Heart right ventricle (tissue), 16 donors: ENCODE results near the gene PPP1R14C. TPM values are rescaled to one million over a fixed set of nuclear protein-coding genes. Genes with fewer than 3 reads are reported as not detected.
"Not testable (repeated sequence)": the region's sequence is repeated elsewhere in the genome, so short reads cannot be mapped to it uniquely, and the experiment has no call there.

Experiments
- ATAC-seq, 8 donors: fragments of 200-7000 bp; cut with Tn5 transposase; one replicate each; pipeline ENCODE4 v1.9.1; 2020; ENCODE audit warnings: mild to moderate bottlenecking in 8 of 8, moderate library complexity in 8 of 8, moderate number of reproducible peaks in 1 of 8
- DNase-seq, 2 donors: peaks; one replicate each; pipeline ENCODE4 v3.0.0-alpha.2; 2020
- H3K27ac ChIP-seq, 10 donors: fragments of 200-600 bp; sonication (generic) in 2 of 10; one replicate each; pipeline versions ENCODE4 v1.5.0 to v1.8.0; 2020 to 2022; ENCODE audit warnings: mild to moderate bottlenecking in 3 of 10
- H3K27me3 ChIP-seq, 7 donors: fragments of 200-600 bp; one replicate each; pipeline ENCODE4 v1.8.0; 2021 to 2022; ENCODE audit warnings: mild to moderate bottlenecking in 2 of 7
- H3K36me3 ChIP-seq, 9 donors: fragments of 200-600 bp; sonication (generic) in 1 of 9; one replicate each; pipeline versions ENCODE4 v1.5.0 to v1.8.0; 2020 to 2022; ENCODE audit warnings: mild to moderate bottlenecking in 2 of 9
- H3K4me1 ChIP-seq, 9 donors: fragments of 200-600 bp; sonication (generic) in 1 of 9; one replicate each; pipeline versions ENCODE4 v1.5.0 to v1.8.0; 2020 to 2022; ENCODE audit warnings: mild to moderate bottlenecking in 4 of 9
- H3K4me3 ChIP-seq, 10 donors: fragments of 200-600 bp; sonication (generic) in 2 of 10; one replicate each; pipeline versions ENCODE4 v1.5.0 to v1.8.0; 2020 to 2022; ENCODE audit warnings: mild to moderate bottlenecking in 7 of 10, moderate library complexity in 2 of 10
- H3K9me3 ChIP-seq, 11 donors: fragments of 200-600 bp in 10 of 11; sonication (generic) in 2 of 11; one replicate each; pipeline versions ENCODE4 v1.5.0 to v1.8.0; 2013 to 2022; ENCODE audit warnings: mild to moderate bottlenecking in 2 of 11, control low read depth in 1 of 11, moderate library complexity in 1 of 11
- CTCF ChIP-seq, 9 donors: fragments of 200-600 bp; sonication (generic) in 2 of 9; IDR thresholded peaks; one replicate each; pipeline versions ENCODE4 v1.5.0 to v1.8.0; 2021 to 2022; ENCODE audit warnings: antibody characterized with exemption in 9 of 9, mild to moderate bottlenecking in 5 of 9, moderate library complexity in 1 of 9
- WGBS, 2 donors: extraction: QIAGEN DNeasy Blood & Tissue Kit; methylation state at CpG; one replicate each; pipeline ENCODE4 v1.1.7; 2013; ENCODE audit warnings: inconsistent platforms in 1 of 2; 5-methylcytosine and 5-hydroxymethylcytosine counted together
- intact Hi-C, 10 donors: fragments of 100-400 bp; cut with DNase I; formaldehyde crosslinking; loops; one replicate each; pipeline versions ENCODE4 v1.11.1 to v1.14.2; 2022
- polyA plus RNA-seq, 2 donors: library from polyadenylated mRNA; stranded (reverse); fragments of 200-250 nt; gene quantifications; one replicate each; pipeline ENCODE4 v1.2.3, GENCODE V29; 2013
- total RNA-seq, 10 donors: library from RNA; stranded (reverse); fragmentation: NEBNext Ultra II Directional in 3 of 10; extraction: Animal tissue kit (Norgen Biotek cat#: 25700) in 3 of 10; gene quantifications; one replicate each; pipeline versions ENCODE4 v1.2.1 to v1.2.4, GENCODE V29; 2021 to 2023
- donor health status: Arrhythmogenic right ventricular cardiomyopathy.
- donor health status: ischemic (EF 13 %, LVEDD 7.1; RV severe dilation, severe dysfunction).
- donor health status: healthy with polysubstance abuse.
- donor health status: DM: no; HTN: yes; CAD: no.
- donor health status: DM: no; HTN: no; CAD: no.
- donor health status: ischemic (EF 25% LVEDD 6.9; RV normal size, moderate dysfunction).
- donor health status: ischemic (EF 25% LVEDD 5.7; RV mildly dilated, moderate dysfunction).
- donor health status: healthy.
- donor health status: DM: yes; HTN: yes; CAD: no.
- donor health status: Ischemic cardiomyopathy.
- donor health status: ischemic (EF 35%, LVEDD 5.7; RV mildly dilated, moderate dysfunction).
- donor health status: nonischemic (EF 11% LVEDD 7.7; RV severe dilation, severe dysfunction).
- donor health status: DM: yes; HTN: yes; CAD: no.
- donor health status: PGD.
- donor health status: ischemic (EF 29% LVEDD 5.4; RV normal size, mild dysfunction).
- donor health status: nonischemic (EF 23%, LVEDD 6.1; RV moderate dilation, normal function).

The PPP1R14C gene
- total and polyA plus RNA-seq, 12 donors = 22.6 to 145 (median 92.1) TPM

GRCh38 chr6:150128425-150128824 is 14.4 kb upstream of the PPP1R14C start:
- no peaks in the 10 kb centered on the region for H3K4me1 ChIP-seq
- no peak for TF ChIP-seq CTCF (IDR thresholded peaks at IDR 0.05)
- intact Hi-C loops = no loop called here
- WGBS, 2 donors = 81 to 87% methylated on average over 8 of the region's 8 CpGs
- H3K27me3 ChIP-seq = peaks cover 0 to 4% (median 0%) of the 10 kb centered on the region in 7 donors
- ATAC-seq (no peak), DNase-seq (no peak)
- no peak overlapping the region for H3K27ac ChIP-seq
- H3K9me3 ChIP-seq = no peaks in the 10 kb centered on the region
- H3K4me3 ChIP-seq = no peak overlapping the region
- H3K36me3 ChIP-seq = no peaks in the 10 kb centered on the region

GRCh38 chr6:150129616-150130505 is 13.0 kb upstream of the PPP1R14C start:
- ATAC-seq (no peak), DNase-seq (no peak)
- H3K27ac ChIP-seq = no peak overlapping the region
- H3K4me3 ChIP-seq = no peak overlapping the region
- TF ChIP-seq CTCF (IDR thresholded peaks at IDR 0.05) = no peak
- H3K4me1 ChIP-seq = no peaks in the 10 kb centered on the region
- 68 to 73% methylated on average over 9 of the region's 9 CpGs for WGBS, 2 donors
- H3K27me3 ChIP-seq = no peaks in the 10 kb centered on the region
- intact Hi-C loops = no loop called here
- H3K36me3 ChIP-seq = no peaks in the 10 kb centered on the region
- no peaks in the 10 kb centered on the region for H3K9me3 ChIP-seq

- WGBS, 2 donors = 84% methylated on average over 2 of the region's 2 CpGs
- Histone ChIP-seq H3K36me3 (no peaks in the 10 kb centered on the region), H3K9me3 (peaks cover 0 to 4% (median 0%) of the 10 kb centered on the region in 11 donors), H3K27ac (no peak overlapping the region), H3K4me1 (no peaks in the 10 kb centered on the region), H3K27me3 (peaks cover 0 to 10% (median 4%) of the 10 kb centered on the region in 7 donors), H3K4me3 (no peak overlapping the region)
- ATAC-seq (no peak), DNase-seq (no peak)
- no peak for TF ChIP-seq CTCF (IDR thresholded peaks at IDR 0.05)
- intact Hi-C loops = no loop called here
These were observed 9.2 kb upstream of the PPP1R14C start for GRCh38 chr6:150133686-150134085.

- Histone ChIP-seq H3K36me3 (no peaks in the 10 kb centered on the region), H3K27ac (no peak overlapping the region), H3K27me3 (peaks cover 0 to 13% (median 4%) of the 10 kb centered on the region in 7 donors), H3K9me3 (peaks cover 0 to 4% (median 0%) of the 10 kb centered on the region in 11 donors), H3K4me3 (no peak overlapping the region), H3K4me1 (no peaks in the 10 kb centered on the region)
- WGBS, 2 donors = 87 to 92% methylated on average over 7 of the region's 7 CpGs
- TF ChIP-seq CTCF (IDR thresholded peaks at IDR 0.05) = no peak
- intact Hi-C loops = no loop called here
- ATAC-seq (no peak), DNase-seq (no peak)
These were observed 8.4 kb upstream of the PPP1R14C start for GRCh38 chr6:150134280-150134920.

GRCh38 chr6:150137711-150138110 is 5.1 kb upstream of the PPP1R14C start:
- H3K36me3 ChIP-seq, ATAC-seq, DNase-seq, H3K27ac ChIP-seq, intact Hi-C loops, H3K4me3 ChIP-seq, H3K4me1 ChIP-seq, H3K9me3 ChIP-seq: not testable (repeated sequence)
- 75 to 82% methylated on average over 3 of the region's 3 CpGs for WGBS, 2 donors
- H3K27me3 ChIP-seq = peaks cover 0 to 46% (median 27%) of the 10 kb centered on the region in 7 donors
